ENCODE measurements around the gene COMT. TPM values are rescaled to one million over a fixed set of nuclear protein-coding genes. Genes with fewer than 3 reads are reported as not detected.

The COMT gene
- total and polyA plus RNA-seq, 2 experiments from 2014 or later: 29.6 to 29.8 TPM

GRCh38 chr22:19988331-19988808, 46.8 kb downstream of the COMT start (continued):
- TF ChIP-seq CREB1 (CRISPR knock-in tag; IDR thresholded peaks at IDR 0.05; ENCODE audit: low read depth): no peak
- TF ChIP-seq ZNF331 (CRISPR knock-in tag; IDR thresholded peaks at IDR 0.05; ENCODE audit: low read depth): no peak
- no peak for TF ChIP-seq EZH2 (IDR thresholded peaks at IDR 0.05; ENCODE audit: low read depth, unreplicated experiment)

- H3F3A ChIP-seq (replicated peaks; ENCODE audit: low read depth): no peaks in the 10 kb centered on the region
- ATAC-seq (no peak), DNase-seq (ENCODE audit: low spot score) (no peak)
- Mint-ChIP-seq H3K27ac (no peak overlapping the region; the same call in 1 of the 2 replicates), H3K9me3 (no peaks in the 10 kb centered on the region), H3K4me1 (peaks cover 3% of the 10 kb centered on the region; the same call in 2 of the 3 replicates), H3K27me3 (ENCODE audit: insufficient read depth, low read depth, poor library complexity) (peaks cover 9% of the 10 kb centered on the region), H3K36me3 (ENCODE audit: low read depth) (no peaks in the 10 kb centered on the region), H3K4me3 (no peak overlapping the region)
- H3K79me2 ChIP-seq (replicated peaks; ENCODE audit: insufficient read depth): peaks cover 9% of the 10 kb centered on the region
- no peaks in the 10 kb centered on the region for H3K27me3 ChIP-seq (ENCODE audit: insufficient read depth)
- no peak overlapping the region for H3K4me3 ChIP-seq
- H3K36me3 ChIP-seq (ENCODE audit: insufficient read depth): no peaks in the 10 kb centered on the region
- no peaks in the 10 kb centered on the region for H3K9me2 ChIP-seq (ENCODE audit: insufficient read depth)
- no peak overlapping the region for H2AFZ ChIP-seq
- no peak overlapping the region for H3K4me2 ChIP-seq
- no peak overlapping the region for H3K27ac ChIP-seq (ENCODE audit: low read depth)
- TF ChIP-seq JUNB (IDR thresholded peaks at IDR 0.05; ENCODE audit: unreplicated experiment): no peak
- TF ChIP-seq ZNF331 (CRISPR knock-in tag; IDR thresholded peaks at IDR 0.05; ENCODE audit: low read depth): no peak
- no peak for TF ChIP-seq ZNF462 (CRISPR knock-in tag; IDR thresholded peaks at IDR 0.05)
- H3K4me1 ChIP-seq (ENCODE audit: insufficient read depth): peaks cover 8% of the 10 kb centered on the region; the same call in 1 of the 2 replicates
- H4K20me1 ChIP-seq (replicated peaks; ENCODE audit: insufficient read depth): no peaks in the 10 kb centered on the region
Measured at GRCh38 chr22:19988965-19989724, 47.6 kb downstream of the COMT start.

Data from GM23338 (cell line).